Transverse colon (tissue), 4 donors: ENCODE results near the gene CLEC18A. TPM values are rescaled to one million over a fixed set of nuclear protein-coding genes. Genes with fewer than 3 reads are reported as not detected.

Experiments used
- DNase-seq: peaks from one replicate; pipeline ENCODE4 v3.0.0-alpha.2; 2019
- H3K27ac ChIP-seq, 4 donors: fragments of 200-600 bp; sonication (generic); 2 replicates each; pipeline ENCODE4 v1.5.1; 2016 to 2018; ENCODE audit warnings: inconsistent platforms in 4 of 4
- H3K27me3 ChIP-seq: fragments of 200-600 bp; sonication (generic); 2 replicates; pipeline ENCODE4 v1.5.1; 2017; ENCODE audit warnings: inconsistent platforms
- H3K36me3 ChIP-seq, 4 donors: fragments of 200-600 bp; sonication (generic); 2 replicates each; pipeline ENCODE4 v1.5.1; 2017 to 2019; ENCODE audit warnings: inconsistent platforms in 4 of 4
- H3K4me1 ChIP-seq, 4 donors: fragments of 200-600 bp; sonication (generic); 2 replicates each; pipeline ENCODE4 v1.5.1; 2017 to 2020; ENCODE audit warnings: inconsistent platforms in 4 of 4
- H3K4me3 ChIP-seq, 4 donors: fragments of 200-600 bp; sonication (generic); 1 replicate in 1 of 4; 2 replicates in 3 of 4; pipeline versions ENCODE4 v1.5.1 to v1.6.1; 2017 to 2019; ENCODE audit warnings: inconsistent platforms in 4 of 4
- H3K9me3 ChIP-seq, 2 donors: fragments of 200-600 bp; sonication (generic); 2 replicates each; pipeline ENCODE4 v1.5.1; 2017 to 2019; ENCODE audit warnings: inconsistent platforms in 2 of 2
- CTCF ChIP-seq, 5 experiments: fragments of 200-600 bp in 3 of 5; fragments of 450-650 bp in 2 of 5; sonication (generic) in 3 of 5; IDR thresholded peaks; 1 replicate in 2 of 5; 2 replicates in 3 of 5; pipeline ENCODE4 v1.5.1; 2016 to 2017; ENCODE audit warnings: antibody characterized with exemption in 5 of 5, inconsistent platforms in 3 of 5, mild to moderate bottlenecking in 2 of 5, moderate library complexity in 1 of 5
- EP300 ChIP-seq: sonication (generic); formaldehyde crosslinking; IDR thresholded peaks from one replicate; pipeline ENCODE4 v1.6.1; 2017; ENCODE audit warnings: antibody characterized with exemption, low read depth
- POLR2A ChIP-seq: fragments of 450-650 bp; IDR thresholded peaks from one replicate; pipeline ENCODE4 v1.6.1; 2016; ENCODE audit warnings: antibody characterized with exemption, mild to moderate bottlenecking, moderate library complexity
- POLR2AphosphoS5 ChIP-seq, 3 donors: sonication (generic); formaldehyde crosslinking; IDR thresholded peaks; one replicate each; pipeline ENCODE4 v1.6.1; 2016; ENCODE audit warnings: antibody characterized with exemption in 3 of 3
- WGBS, 2 donors: methylation state at CpG; one replicate each; pipeline ENCODE4 v1.1.5; 2018; ENCODE audit warnings: low coverage in 1 of 2; 5-methylcytosine and 5-hydroxymethylcytosine counted together
- in situ Hi-C, 4 donors: fragments of 200-750 bp; cut with MboI; loops; one replicate each; pipeline versions ENCODE4 v1.15.0 to v1.15.1; 2017; ENCODE audit warnings: low sequenced_read_pairs in 3 of 4, low pct_ligation_motif_present in 1 of 4, low pct_unique_long_range_greater_than_20kb in 1 of 4
- intact Hi-C: fragments of 100-400 bp; cut with DNase I; formaldehyde crosslinking; loops from one replicate; pipeline ENCODE4 v1.15.1; 2023; ENCODE audit warnings: low total_unique reads
- total RNA-seq, 4 donors: library from RNA; depleted of rRNA; stranded (reverse); fragments of >200 nt; gene quantifications; one replicate each; pipeline ENCODE4 v1.1.0, GENCODE V29; 2016

The CLEC18A gene
- total RNA-seq, 4 donors from 2014 or later = 0.40 to 7.8 (median 3.2) TPM

DNA sequence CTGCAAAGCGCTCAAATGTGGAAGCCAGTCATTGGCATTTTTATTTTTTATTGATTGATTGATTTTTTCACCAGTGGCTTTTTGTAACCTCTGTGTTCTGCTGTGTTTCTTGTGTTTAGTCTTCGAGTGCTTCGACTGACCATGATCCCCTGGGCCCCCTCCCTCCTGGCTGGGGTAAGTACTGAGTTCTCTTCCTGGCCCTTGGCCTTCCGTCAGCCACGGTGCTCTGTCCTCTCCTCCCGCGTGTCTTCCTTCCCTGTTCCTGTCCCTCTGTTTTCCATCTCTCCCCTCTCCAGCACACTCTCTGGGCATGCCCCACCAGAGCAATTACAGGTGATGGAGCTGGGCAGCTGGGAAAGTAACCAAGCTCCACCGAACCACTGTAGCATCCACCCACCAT lies 25.8 kb upstream of the CLEC18A start:
- Histone ChIP-seq H3K9me3 (no peaks in the 10 kb centered on the region), H3K27me3 (no peaks in the 10 kb centered on the region), H3K4me3 (no peak overlapping the region), H3K27ac (peak overlapping the region; percentile 17 to 75 (median 57)), H3K36me3 (no peaks in the 10 kb centered on the region), H3K4me1 (peaks cover 0 to 8% (median 0%) of the 10 kb centered on the region in 4 donors)
- 87 to 88% methylated on average over 6 to 8 of the region's 8 CpGs for WGBS, 2 donors
- in situ Hi-C loops = loop anchor here in 3 of 4 donors (5.0 to 10.0 kb wide), 2 partner anchors 128 to 131 kb away; no protein-coding TSS in a partner anchor
- DNase-seq = no peak
- TF ChIP-seq CTCF (IDR thresholded peaks at IDR 0.05) = no peak
- TF ChIP-seq POLR2A = no peak
- no peak for TF ChIP-seq POLR2AphosphoS5 (IDR thresholded peaks at IDR 0.05)
- TF ChIP-seq EP300 = no peak
- intact Hi-C loops = no loop called here

- intact Hi-C loops = no loop called here
Measured at GRCh38 chr16:69926241-69926640, 24.9 kb upstream of the CLEC18A start.

DNA sequence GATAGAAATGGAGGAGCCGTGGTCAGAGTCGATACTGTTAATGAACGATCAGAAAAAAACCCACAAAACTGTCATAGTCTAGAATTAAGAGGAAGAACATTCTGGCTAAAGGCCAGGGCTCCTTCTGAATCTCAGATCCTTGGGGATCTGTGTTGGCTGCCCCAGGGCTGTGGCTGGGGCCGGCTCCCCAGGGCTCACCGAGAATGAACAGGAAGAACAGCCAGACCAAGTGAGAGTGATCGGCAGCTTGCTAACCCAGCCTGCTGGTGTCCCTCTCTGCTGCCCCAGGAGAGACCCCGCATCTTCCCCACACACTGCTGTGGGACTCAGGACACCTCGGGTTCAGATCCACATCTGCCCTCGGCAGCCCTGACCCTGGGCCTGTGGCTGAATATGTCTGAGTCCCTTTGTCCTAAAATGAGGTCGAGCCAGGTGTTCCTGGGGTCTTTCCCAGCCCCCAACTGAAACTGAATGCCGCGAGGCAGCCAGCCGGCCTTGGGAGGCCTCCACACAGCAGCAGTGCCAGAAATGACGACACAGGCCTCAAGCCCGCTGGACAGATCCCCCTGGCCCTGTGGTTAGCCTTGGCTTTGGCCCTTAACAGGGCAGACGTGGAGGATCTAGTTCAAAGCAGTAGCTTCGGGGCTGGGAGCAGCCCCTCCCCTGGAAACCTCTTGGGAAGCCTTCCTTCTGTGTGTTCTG lies 23.9 kb upstream of the CLEC18A start:
- 81 to 100% methylated on average over 1 to 17 of the region's 17 CpGs for WGBS, 2 donors
- intact Hi-C loops = no loop called here
- DNase-seq = no peak

More at GRCh38 chr16:69926241-69926640, 24.9 kb upstream of the CLEC18A start:
- Histone ChIP-seq H3K36me3 (peaks cover 0 to 7% (median under 1%) of the 10 kb centered on the region in 4 donors), H3K27ac (peak overlapping the region in 1 of 4 donors; percentile 3), H3K4me3 (no peak overlapping the region), H3K9me3 (no peaks in the 10 kb centered on the region), H3K27me3 (no peaks in the 10 kb centered on the region), H3K4me1 (peaks cover 0 to 8% (median 0%) of the 10 kb centered on the region in 4 donors)
- TF ChIP-seq EP300 (no peak), POLR2AphosphoS5 (IDR thresholded peaks at IDR 0.05) (no peak), POLR2A (no peak), CTCF (IDR thresholded peaks at IDR 0.05) (no peak)
- in situ Hi-C loops = loop anchor here in 3 of 4 donors (5.0 to 10.0 kb wide), 2 partner anchors 129 to 131 kb away; no protein-coding TSS in a partner anchor
- DNase-seq = no peak
- 80 to 86% methylated on average over 1 to 8 of the region's 8 CpGs for WGBS, 2 donors

More for the DNA sequence above, 23.9 kb upstream of the CLEC18A start:
- H3K27me3 ChIP-seq = no peaks in the 10 kb centered on the region
- peaks cover 0 to 8% (median 0%) of the 10 kb centered on the region in 4 donors for H3K4me1 ChIP-seq
- TF ChIP-seq POLR2A (no peak), EP300 (no peak), CTCF (IDR thresholded peaks at IDR 0.05) (no peak), POLR2AphosphoS5 (IDR thresholded peaks at IDR 0.05) (no peak)
- in situ Hi-C loops = loop anchor here in 3 of 4 donors (5.0 to 10.0 kb wide), 2 partner anchors 130 to 132 kb away; no protein-coding TSS in a partner anchor
- H3K36me3 ChIP-seq = peaks cover 0 to 16% (median 4%) of the 10 kb centered on the region in 4 donors
- H3K9me3 ChIP-seq = no peaks in the 10 kb centered on the region
- peak overlapping the region in 3 of 4 donors; percentile 3 to 36 (median 24) for H3K27ac ChIP-seq
- no peak overlapping the region for H3K4me3 ChIP-seq
